ENCODE measurements around the gene ARFRP1.
"Not testable (repeated sequence)": the region's sequence is repeated elsewhere in the genome, so short reads cannot be mapped to it uniquely, and the experiment has no call there.

Gene ARFRP1

GRCh38 chr20:63663332-63664066 is 44.3 kb downstream of the ARFRP1 start:
- peaks cover 6 to 14% (median 13%) of the 10 kb centered on the region in 5 donors for H3K4me1 ChIP-seq (ENCODE audit: control insufficient read depth in 5 of 5, insufficient read depth in 5 of 5, low read length in 5 of 5)
- H3K27me3 ChIP-seq (ENCODE audit: control insufficient read depth in 5 of 5, insufficient read depth in 4 of 5, low read length in 5 of 5) = no peaks in the 10 kb centered on the region
- no peak overlapping the region for H3K9ac ChIP-seq (ENCODE audit: low read length in 5 of 5)
- H3K9me3 ChIP-seq (ENCODE audit: control insufficient read depth in 5 of 5, low read length in 5 of 5) = no peaks in the 10 kb centered on the region
- H3K36me3 ChIP-seq (ENCODE audit: control insufficient read depth in 5 of 5, insufficient read depth in 5 of 5, low read length in 5 of 5) = peaks cover 0 to 77% (median 65%) of the 10 kb centered on the region in 5 donors
- H3K27ac ChIP-seq (ENCODE audit: low read depth, low read length) = no peak overlapping the region
- no peak overlapping the region for H3K4me3 ChIP-seq (ENCODE audit: low read depth in 1 of 5, low read length in 5 of 5)

GRCh38 chr20:63662813-63663189 is 45.0 kb downstream of the ARFRP1 start:
- peaks cover 6 to 17% (median 15%) of the 10 kb centered on the region in 5 donors for H3K4me1 ChIP-seq (ENCODE audit: control insufficient read depth in 5 of 5, insufficient read depth in 5 of 5, low read length in 5 of 5)
- no peak overlapping the region for H3K9ac ChIP-seq (ENCODE audit: low read length in 5 of 5)
- H3K9me3 ChIP-seq (ENCODE audit: control insufficient read depth in 5 of 5, low read length in 5 of 5) = no peaks in the 10 kb centered on the region
- peaks cover 0 to 70% (median 58%) of the 10 kb centered on the region in 5 donors for H3K36me3 ChIP-seq (ENCODE audit: control insufficient read depth in 5 of 5, insufficient read depth in 5 of 5, low read length in 5 of 5)
- H3K27ac ChIP-seq (ENCODE audit: low read depth, low read length) = no peak overlapping the region
- H3K27me3 ChIP-seq (ENCODE audit: control insufficient read depth in 5 of 5, insufficient read depth in 4 of 5, low read length in 5 of 5) = no peaks in the 10 kb centered on the region
- H3K4me3 ChIP-seq (ENCODE audit: low read depth in 1 of 5, low read length in 5 of 5) = no peak overlapping the region

GRCh38 chr20:63661959-63662812 is 45.6 kb downstream of the ARFRP1 start:
- Histone ChIP-seq H3K27ac (ENCODE audit: low read depth, low read length) (no peak overlapping the region), H3K9me3 (ENCODE audit: control insufficient read depth in 5 of 5, low read length in 5 of 5) (no peaks in the 10 kb centered on the region), H3K9ac (ENCODE audit: low read length in 5 of 5) (no peak overlapping the region), H3K4me1 (ENCODE audit: control insufficient read depth in 5 of 5, insufficient read depth in 5 of 5, low read length in 5 of 5) (peaks cover 6 to 23% (median 21%) of the 10 kb centered on the region in 5 donors), H3K27me3 (ENCODE audit: control insufficient read depth in 5 of 5, insufficient read depth in 4 of 5, low read length in 5 of 5) (no peaks in the 10 kb centered on the region), H3K4me3 (ENCODE audit: low read depth in 1 of 5, low read length in 5 of 5) (no peak overlapping the region), H3K36me3 (ENCODE audit: control insufficient read depth in 5 of 5, insufficient read depth in 5 of 5, low read length in 5 of 5) (peaks cover 0 to 64% (median 51%) of the 10 kb centered on the region in 5 donors)

GRCh38 chr20:63661108-63661507 is 46.7 kb downstream of the ARFRP1 start:
- H3K27ac ChIP-seq (ENCODE audit: low read depth, low read length) = no peak overlapping the region
- no peaks in the 10 kb centered on the region for H3K9me3 ChIP-seq (ENCODE audit: control insufficient read depth in 5 of 5, low read length in 5 of 5)
- H3K4me3 ChIP-seq (ENCODE audit: low read depth in 1 of 5, low read length in 5 of 5) = no peak overlapping the region
- no peaks in the 10 kb centered on the region for H3K27me3 ChIP-seq (ENCODE audit: control insufficient read depth in 5 of 5, insufficient read depth in 4 of 5, low read length in 5 of 5)
- H3K4me1 ChIP-seq (ENCODE audit: control insufficient read depth in 5 of 5, insufficient read depth in 5 of 5, low read length in 5 of 5) = peaks cover 6 to 26% (median 24%) of the 10 kb centered on the region in 5 donors
- H3K36me3 ChIP-seq (ENCODE audit: control insufficient read depth in 5 of 5, insufficient read depth in 5 of 5, low read length in 5 of 5) = peaks cover 0 to 55% (median 44%) of the 10 kb centered on the region in 5 donors
- no peak overlapping the region for H3K9ac ChIP-seq (ENCODE audit: low read length in 5 of 5)

- peaks cover 0 to 50% (median 40%) of the 10 kb centered on the region in 5 donors for H3K36me3 ChIP-seq (ENCODE audit: control insufficient read depth in 5 of 5, insufficient read depth in 5 of 5, low read length in 5 of 5)
- peaks cover 6 to 26% (median 24%) of the 10 kb centered on the region in 5 donors for H3K4me1 ChIP-seq (ENCODE audit: control insufficient read depth in 5 of 5, insufficient read depth in 5 of 5, low read length in 5 of 5)
- H3K27me3 ChIP-seq (ENCODE audit: control insufficient read depth in 5 of 5, insufficient read depth in 4 of 5, low read length in 5 of 5) = no peaks in the 10 kb centered on the region
- H3K9ac ChIP-seq (ENCODE audit: low read length in 5 of 5) = no peak overlapping the region
- no peaks in the 10 kb centered on the region for H3K9me3 ChIP-seq (ENCODE audit: control insufficient read depth in 5 of 5, low read length in 5 of 5)
- H3K27ac ChIP-seq (ENCODE audit: low read depth, low read length) = no peak overlapping the region
- no peak overlapping the region for H3K4me3 ChIP-seq (ENCODE audit: low read depth in 1 of 5, low read length in 5 of 5)
These were observed 47.2 kb downstream of the ARFRP1 start for GRCh38 chr20:63660622-63661021.

GRCh38 chr20:63660174-63660573 is 47.6 kb downstream of the ARFRP1 start:
- peaks cover 0 to 46% (median 40%) of the 10 kb centered on the region in 5 donors for H3K36me3 ChIP-seq (ENCODE audit: control insufficient read depth in 5 of 5, insufficient read depth in 5 of 5, low read length in 5 of 5)

GRCh38 chr20:63659370-63659769 is 48.4 kb downstream of the ARFRP1 start:
- H3K4me1 ChIP-seq (ENCODE audit: control insufficient read depth in 5 of 5, insufficient read depth in 5 of 5, low read length in 5 of 5) = peaks cover 6 to 26% (median 24%) of the 10 kb centered on the region in 5 donors
- peak overlapping the region; percentile 78 to 86 (median 82) for H3K4me3 ChIP-seq (ENCODE audit: low read depth in 1 of 5, low read length in 5 of 5)
- H3K9ac ChIP-seq (ENCODE audit: low read length in 5 of 5) = peak overlapping the region; percentile 3 to 91 (median 90)
- H3K36me3 ChIP-seq (ENCODE audit: control insufficient read depth in 5 of 5, insufficient read depth in 5 of 5, low read length in 5 of 5) = peaks cover 0 to 39% (median 35%) of the 10 kb centered on the region in 5 donors
- H3K9me3 ChIP-seq (ENCODE audit: control insufficient read depth in 5 of 5, low read length in 5 of 5) = no peaks in the 10 kb centered on the region
- peaks cover 0 to 6% (median 0%) of the 10 kb centered on the region in 5 donors for H3K27me3 ChIP-seq (ENCODE audit: control insufficient read depth in 5 of 5, insufficient read depth in 4 of 5, low read length in 5 of 5)
- peak overlapping the region; percentile 92 for H3K27ac ChIP-seq (ENCODE audit: low read depth, low read length)

More at GRCh38 chr20:63660174-63660573, 47.6 kb downstream of the ARFRP1 start:
- not testable (repeated sequence) for H3K27me3 ChIP-seq (ENCODE audit: control insufficient read depth in 5 of 5, insufficient read depth in 4 of 5, low read length in 5 of 5); H3K4me3 ChIP-seq (ENCODE audit: low read depth in 1 of 5, low read length in 5 of 5); H3K27ac ChIP-seq (ENCODE audit: low read depth, low read length); H3K9ac ChIP-seq (ENCODE audit: low read length in 5 of 5); H3K9me3 ChIP-seq (ENCODE audit: control insufficient read depth in 5 of 5, low read length in 5 of 5)
- peaks cover 6 to 26% (median 24%) of the 10 kb centered on the region in 5 donors for H3K4me1 ChIP-seq (ENCODE audit: control insufficient read depth in 5 of 5, insufficient read depth in 5 of 5, low read length in 5 of 5)

- peaks cover 0 to 9% (median 0%) of the 10 kb centered on the region in 5 donors for H3K27me3 ChIP-seq (ENCODE audit: control insufficient read depth in 5 of 5, insufficient read depth in 4 of 5, low read length in 5 of 5)
- peak overlapping the region; percentile 92 for H3K27ac ChIP-seq (ENCODE audit: low read depth, low read length)
- peak overlapping the region; percentile 3 to 91 (median 90) for H3K9ac ChIP-seq (ENCODE audit: low read length in 5 of 5)
- no peaks in the 10 kb centered on the region for H3K9me3 ChIP-seq (ENCODE audit: control insufficient read depth in 5 of 5, low read length in 5 of 5)
- H3K4me3 ChIP-seq (ENCODE audit: low read depth in 1 of 5, low read length in 5 of 5) = peak overlapping the region; percentile 78 to 86 (median 82)
- H3K4me1 ChIP-seq (ENCODE audit: control insufficient read depth in 5 of 5, insufficient read depth in 5 of 5, low read length in 5 of 5) = peaks cover 6 to 29% (median 27%) of the 10 kb centered on the region in 5 donors
- H3K36me3 ChIP-seq (ENCODE audit: control insufficient read depth in 5 of 5, insufficient read depth in 5 of 5, low read length in 5 of 5) = peaks cover 0 to 33% (median 31%) of the 10 kb centered on the region in 5 donors
These were observed 49.0 kb downstream of the ARFRP1 start for GRCh38 chr20:63658749-63659187.

GRCh38 chr20:63657937-63658748 is 49.6 kb downstream of the ARFRP1 start, which contains the start of gene RTEL1:
RTEL1 (plus strand) TSS chr20:63658312; CDS start chr20:63659403, 1,091 bp downstream.
- no peaks in the 10 kb centered on the region for H3K9me3 ChIP-seq (ENCODE audit: control insufficient read depth in 5 of 5, low read length in 5 of 5)
- peaks cover 0 to 9% (median 0%) of the 10 kb centered on the region in 5 donors for H3K27me3 ChIP-seq (ENCODE audit: control insufficient read depth in 5 of 5, insufficient read depth in 4 of 5, low read length in 5 of 5)
- H3K36me3 ChIP-seq (ENCODE audit: control insufficient read depth in 5 of 5, insufficient read depth in 5 of 5, low read length in 5 of 5) = peaks cover 0 to 28% (median 26%) of the 10 kb centered on the region in 5 donors
- H3K4me3 ChIP-seq (ENCODE audit: low read depth in 1 of 5, low read length in 5 of 5) = peak within 1 kb of the TSS; percentile 78 to 86 (median 82)
- H3K4me1 ChIP-seq (ENCODE audit: control insufficient read depth in 5 of 5, insufficient read depth in 5 of 5, low read length in 5 of 5) = peaks cover 6 to 33% (median 31%) of the 10 kb centered on the region in 5 donors
- peak within 1 kb of the TSS; percentile 92 for H3K27ac ChIP-seq (ENCODE audit: low read depth, low read length)
- H3K9ac ChIP-seq (ENCODE audit: low read length in 5 of 5) = peak within 1 kb of the TSS; percentile 3 to 91 (median 90)
